HCT116 (cell line): ENCODE measurements around the gene NBPF19. TPM values are rescaled to one million over a fixed set of nuclear protein-coding genes. Genes with fewer than 3 reads are reported as not detected.
"Not testable (repeated sequence)": the region's sequence is repeated elsewhere in the genome, so short reads cannot be mapped to it uniquely, and the experiment has no call there.

Experiments
- ATAC-seq: fragments of 200-7000 bp; cut with Tn5 transposase; 2 replicates; pipeline ENCODE4 v1.9.1; 2020; ENCODE audit warnings: mild to moderate bottlenecking, moderate library complexity
- BruUV-seq: library from RNA; stranded (reverse); fragments of 400-500 nt; replicated peaks from 2 replicates; lab custom pipeline; 2021; lab: Mats Ljungman, UMichigan
- CTCF ChIA-PET: fragments of 300-600 bp; sonication (Branson Sonifier 250); formaldehyde crosslinking; loops from one replicate; lab custom pipeline; 2021; ENCODE audit warnings: antibody characterized with exemption; lab: Charles Lee
- POLR2A ChIA-PET: fragments of 300-600, 350-600 bp; sonication (Branson Sonifier 250); formaldehyde crosslinking; loops from one replicate; lab custom pipeline; 2021; ENCODE audit warnings: antibody characterized with exemption; lab: Charles Lee
- RAD21 ChIA-PET, 2 experiments: fragments of 300-600 bp; sonication (Branson Sonifier 250); formaldehyde crosslinking; loops; one replicate each; lab custom pipeline; 2023; ENCODE audit warnings: low total read pairs in 2 of 2; ENCODE audit not compliant: uncharacterized antibody in 2 of 2, unreplicated experiment in 2 of 2, low non-redundant PET in 1 of 2; lab: Charles Lee
- DNase-seq: peaks from one replicate; pipeline ENCODE4 v3.0.0-alpha.2; 2010; ENCODE audit warnings: low read depth, low spot score
- H2AFZ ChIP-seq: fragments of 200-600 bp; shearing (Covaris generic), sonication (generic); 2 replicates; pipeline ENCODE4 v1.6.1; 2017; ENCODE audit warnings: low read depth, mixed run types, mixed read lengths, antibody characterized with exemption, low read length; ENCODE audit not compliant: poor library complexity, severe bottlenecking
- H3K27ac ChIP-seq: 2 replicates; pipeline ENCODE4 v1.5.1; 2012; ENCODE audit warnings: low read depth, low read length
- H3K27me3 ChIP-seq: fragments of 200-600 bp; sonication (generic); 2 replicates; pipeline ENCODE4 v1.6.1; 2016; ENCODE audit warnings: mixed run types, low read length, mixed read lengths; ENCODE audit not compliant: insufficient read depth
- H3K36me3 ChIP-seq, 2 experiments: fragments of 200-500 bp in 1 of 2; fragments of 200-600 bp in 1 of 2; sonication (Bioruptor generic) in 1 of 2; sonication (generic) in 1 of 2; 2 replicates each; pipeline versions ENCODE4 v1.5.1 to v1.6.1; 2014 to 2016; ENCODE audit warnings: low read length in 2 of 2, inconsistent platforms in 1 of 2, mixed read lengths in 1 of 2, mixed run types in 1 of 2; ENCODE audit not compliant: insufficient read depth in 2 of 2, control insufficient read depth in 1 of 2
- H3K4me1 ChIP-seq, 2 experiments: fragments of 200-600 bp in 1 of 2; sonication (generic) in 1 of 2; 2 replicates each; pipeline versions ENCODE4 v1.5.1 to v1.6.1; 2012 to 2017; ENCODE audit warnings: low read length in 2 of 2, inconsistent platforms in 1 of 2, mild to moderate bottlenecking in 1 of 2, mixed read lengths in 1 of 2, mixed run types in 1 of 2, moderate library complexity in 1 of 2; ENCODE audit not compliant: insufficient read depth in 2 of 2, control insufficient read depth in 1 of 2
- H3K4me2 ChIP-seq: fragments of 200-600 bp; sonication (generic); 2 replicates; pipeline ENCODE4 v1.6.1; 2017; ENCODE audit warnings: mixed run types, low read length, mixed read lengths
- H3K4me3 ChIP-seq, 2 experiments: fragments of 200-600 bp in 1 of 2; sonication (generic) in 1 of 2; replicated peaks in 1 of 2; 2 replicates each; pipeline ENCODE4 v1.5.1; 2011 to 2016; ENCODE audit warnings: low read length in 2 of 2, control low read depth in 1 of 2, low read depth in 1 of 2, mild to moderate bottlenecking in 1 of 2, mixed read lengths in 1 of 2, mixed run types in 1 of 2
- H3K79me2 ChIP-seq: fragments of 200-600 bp; sonication (generic); 2 replicates; pipeline ENCODE4 v1.6.1; 2017; ENCODE audit warnings: mild to moderate bottlenecking, mixed run types, low read length, moderate library complexity, mixed read lengths; ENCODE audit not compliant: insufficient read depth
- H3K9ac ChIP-seq: fragments of 200-600 bp; sonication (generic); 2 replicates; pipeline ENCODE4 v1.6.1; 2016; ENCODE audit warnings: low read length, mixed read lengths
- H3K9me2 ChIP-seq: fragments of 200-600 bp; sonication (generic), shearing (Covaris generic); 2 replicates; pipeline ENCODE4 v1.6.1; 2017; ENCODE audit warnings: mixed run types, mild to moderate bottlenecking, moderate library complexity; ENCODE audit not compliant: insufficient read depth
- H3K9me3 ChIP-seq, 2 experiments: fragments of 200-500 bp in 1 of 2; fragments of 200-600 bp in 1 of 2; sonication (Bioruptor generic) in 1 of 2; sonication (generic) in 1 of 2; 2 replicates each; pipeline ENCODE4 v1.6.1; 2014 to 2017; ENCODE audit warnings: low read length in 2 of 2, mixed read lengths in 2 of 2, inconsistent platforms in 1 of 2, low read depth in 1 of 2, mild to moderate bottlenecking in 1 of 2, mixed run types in 1 of 2, moderate library complexity in 1 of 2; ENCODE audit not compliant: control insufficient read depth in 1 of 2, insufficient read depth in 1 of 2
- H4K20me1 ChIP-seq: fragments of 200-600 bp; sonication (generic), shearing (Covaris generic); 2 replicates; pipeline ENCODE4 v1.6.1; 2017; ENCODE audit warnings: mixed run types, mild to moderate bottlenecking, moderate library complexity; ENCODE audit not compliant: insufficient read depth
- intact Hi-C: fragments of 100-400 bp; cut with micrococcal nuclease; formaldehyde crosslinking; loops from 2 replicates; pipeline ENCODE4 v1.10.0; 2022
- total RNA-seq: library from RNA; stranded (reverse); gene quantifications from one replicate; pipeline ENCODE4 v1.2.1, GENCODE V29; 2021; ENCODE audit not compliant: unreplicated experiment

Gene NBPF19
- total RNA-seq, 1 experiment from 2014 or later, result 11.6 TPM

DNA sequence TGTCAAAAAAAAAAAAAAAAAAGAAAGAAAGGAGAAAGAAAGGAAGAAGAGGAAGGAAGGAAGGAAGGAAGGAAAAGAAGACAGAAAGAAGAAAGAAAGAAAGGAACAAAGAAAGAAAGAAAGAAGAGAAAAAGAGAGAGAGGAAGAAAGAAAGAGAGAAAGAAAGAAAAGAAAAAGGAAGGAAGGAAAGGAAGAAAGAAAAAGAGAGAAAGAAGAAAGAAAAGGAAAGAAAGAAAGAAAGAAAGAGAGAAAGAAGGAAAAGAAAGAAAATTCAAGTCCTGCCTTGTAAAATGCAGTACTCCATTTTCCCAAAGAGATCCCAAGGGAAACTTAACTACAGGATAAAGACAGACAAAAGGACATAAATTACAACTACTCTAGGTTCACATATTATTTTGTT, 97.9 kb downstream of the NBPF19 start:
- H4K20me1 ChIP-seq, H3K4me2 ChIP-seq, H3K9ac ChIP-seq, CTCF ChIA-PET, H3K9me3 ChIP-seq, H3K79me2 ChIP-seq, ATAC-seq, intact Hi-C loops, H3K27ac ChIP-seq, H3K27me3 ChIP-seq, RAD21 ChIA-PET, H3K36me3 ChIP-seq, H2AFZ ChIP-seq, BruUV-seq, POLR2A ChIA-PET, H3K4me3 ChIP-seq, H3K9me2 ChIP-seq, DNase-seq, H3K4me1 ChIP-seq: not testable (repeated sequence)

DNA sequence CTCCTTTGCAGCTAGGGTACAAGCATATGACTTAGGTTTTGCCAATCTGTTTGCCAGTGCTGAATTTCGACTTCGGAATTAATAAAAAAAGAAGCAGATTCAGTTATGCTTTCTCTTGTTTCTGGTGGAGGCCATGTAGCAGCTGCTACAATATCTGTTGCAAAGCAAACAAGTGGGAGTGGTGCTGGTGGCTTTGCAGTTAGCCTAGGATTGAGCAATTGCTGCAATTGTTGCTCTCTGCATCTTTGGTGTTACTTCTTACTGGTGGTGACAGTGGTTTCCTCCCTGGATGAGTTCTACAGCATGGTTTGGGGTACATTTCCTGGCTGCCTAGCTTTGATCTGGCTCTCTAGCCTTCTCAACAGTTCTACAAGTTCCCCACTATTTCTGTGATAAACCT, 110.7 kb downstream of the NBPF19 start:
- RAD21 ChIA-PET, result not testable (repeated sequence)

More for the DNA sequence above, 110.7 kb downstream of the NBPF19 start:
- DNase-seq, H3K36me3 ChIP-seq, H4K20me1 ChIP-seq, H3K4me1 ChIP-seq, POLR2A ChIA-PET, ATAC-seq, H3K27ac ChIP-seq, CTCF ChIA-PET, H3K79me2 ChIP-seq, H3K9ac ChIP-seq, H2AFZ ChIP-seq, H3K27me3 ChIP-seq, BruUV-seq, H3K9me2 ChIP-seq, H3K4me2 ChIP-seq, H3K9me3 ChIP-seq, H3K4me3 ChIP-seq, intact Hi-C loops: not testable (repeated sequence)

Other genes with a start within 250 kb of the NBPF19 start
- gene PPIAL4C, start 108.8 kb downstream of the NBPF19 start, total RNA-seq, result not detected